Activated CD4-positive, alpha-beta T cell treated with anti-CD3 and anti-CD28 coated beads, Interleukin-2, Interleukin-6, amounts not matched to agents 100 ng/mL and 50 ng/mL, durations not matched to agents 16 hours and 8 hours (primary cell): ENCODE measurements around the gene BCL10.
"Not testable (repeated sequence)": the region's sequence is repeated elsewhere in the genome, so short reads cannot be mapped to it uniquely, and the experiment has no call there.

ENCODE experiments used
- DNase-seq: peaks from one replicate; pipeline ENCODE4 v3.0.0-alpha.2; 2020

Gene BCL10

GRCh38 chr1:85264150-85264549 lies 12.3 kb downstream of the BCL10 start:
- no peak for DNase-seq

GRCh38 chr1:85262985-85263384 lies 13.4 kb downstream of the BCL10 start:
- no peak for DNase-seq

DNA sequence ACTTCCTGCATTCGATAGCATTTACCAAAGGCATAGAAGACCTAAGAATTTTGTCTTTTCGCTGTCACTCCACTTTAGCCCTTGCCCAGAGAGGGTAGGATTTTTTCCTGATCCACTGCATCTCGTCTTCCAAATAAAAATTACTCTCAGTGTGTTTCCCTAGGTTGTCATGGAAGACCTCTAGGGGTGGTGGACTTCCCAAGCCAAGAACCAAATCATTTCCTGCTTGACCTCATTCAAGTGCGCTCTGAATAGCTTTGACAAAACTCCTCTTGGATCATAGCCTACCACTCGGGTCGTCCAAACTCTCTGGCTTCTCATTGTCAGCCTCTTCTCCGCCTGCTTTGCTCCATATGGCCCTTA lies 16.5 kb downstream of the BCL10 start:
- DNase-seq, result no peak

DNA sequence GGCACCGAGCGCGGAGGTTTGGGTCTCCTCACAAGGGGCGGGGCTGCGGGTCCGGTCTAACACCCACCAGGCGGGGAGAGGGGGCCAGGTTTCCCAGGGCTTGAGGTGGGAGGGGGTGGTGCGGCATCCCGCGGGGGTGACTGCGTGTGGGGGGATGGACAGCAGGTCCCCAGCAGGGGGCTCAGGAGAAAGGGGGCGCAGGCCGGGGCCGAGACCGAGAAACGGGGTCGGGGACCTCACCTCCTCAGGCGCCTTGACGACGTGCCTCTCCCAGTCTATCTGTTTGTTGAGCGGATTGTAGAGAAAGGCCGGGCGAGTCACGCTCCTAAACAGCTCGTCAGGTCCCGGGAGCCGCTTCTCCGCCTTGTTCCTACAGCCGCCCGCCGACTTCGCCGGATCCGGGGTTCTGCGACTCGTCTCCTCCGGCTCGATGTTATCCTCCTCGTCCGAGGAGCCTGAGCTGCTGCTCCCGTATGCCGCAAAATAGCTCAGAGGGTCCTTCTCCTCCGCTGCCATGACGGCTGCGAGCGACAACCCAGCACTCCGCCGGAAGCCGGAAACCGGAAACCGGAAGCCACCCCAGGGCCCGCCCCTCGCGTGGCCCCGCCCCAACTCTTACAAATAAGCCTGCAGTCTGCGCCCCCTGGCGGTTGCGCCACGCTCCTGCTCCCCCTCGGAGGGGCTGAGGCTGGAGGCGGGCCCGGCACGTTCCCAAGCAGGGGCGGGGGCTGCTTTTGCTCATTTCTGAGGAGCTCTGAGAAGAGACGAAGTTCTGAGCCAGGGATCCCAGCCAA lies 17.1 kb downstream of the BCL10 start, which contains the start of gene C1orf52:
Gene C1orf52 (minus strand): TSS at position 545 of the 794 bp plus-strand sequence. CDS start 29 bp downstream, at position 516.
- peak; percentile 97 for DNase-seq

- no peak for DNase-seq
These were observed 17.8 kb downstream of the BCL10 start for GRCh38 chr1:85258536-85259117.

DNA sequence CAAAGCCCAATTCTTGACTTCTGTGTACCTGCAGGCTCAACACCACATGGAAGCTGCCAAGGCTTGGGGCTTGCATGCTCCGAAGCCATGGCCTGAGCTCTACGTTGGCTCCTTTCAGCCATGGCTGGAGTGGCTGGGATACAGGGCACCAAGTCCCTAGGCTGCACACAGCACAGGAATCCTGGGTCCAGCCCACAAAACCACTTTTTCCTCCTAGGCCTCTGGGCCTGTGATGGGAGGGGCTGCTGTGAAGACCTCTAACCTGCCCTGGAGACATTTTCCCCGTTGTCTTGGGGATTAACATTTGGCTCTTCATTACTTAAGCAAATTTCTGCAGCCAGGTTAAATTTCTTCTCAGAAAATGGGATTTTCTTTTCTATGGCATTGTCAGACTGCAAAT lies 27.4 kb downstream of the BCL10 start:
- not testable (repeated sequence) for DNase-seq

GRCh38 chr1:85245891-85246290 lies 30.5 kb downstream of the BCL10 start:
- DNase-seq, result no peak

DNA sequence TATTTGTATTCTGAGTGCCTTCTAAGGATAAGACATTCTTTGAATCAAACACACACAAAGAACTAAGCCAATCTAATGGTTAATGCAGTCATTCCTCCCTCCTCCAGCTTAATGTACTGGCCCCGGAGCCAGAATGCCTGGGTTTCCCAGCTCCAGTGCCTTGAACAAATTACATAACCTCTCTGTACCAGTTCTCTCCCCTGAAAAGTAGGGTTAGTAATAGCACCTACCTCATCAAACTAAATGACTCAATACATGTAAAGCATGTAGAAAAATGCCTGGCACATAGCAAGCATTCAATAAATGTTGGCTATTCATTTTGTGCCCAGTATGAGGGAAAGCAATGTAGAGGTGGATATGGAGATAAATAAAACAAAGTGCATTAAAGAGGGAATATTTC lies 31.0 kb downstream of the BCL10 start:
- no peak for DNase-seq

- DNase-seq, result no peak
These were observed 32.0 kb downstream of the BCL10 start for GRCh38 chr1:85244271-85245061.

DNA sequence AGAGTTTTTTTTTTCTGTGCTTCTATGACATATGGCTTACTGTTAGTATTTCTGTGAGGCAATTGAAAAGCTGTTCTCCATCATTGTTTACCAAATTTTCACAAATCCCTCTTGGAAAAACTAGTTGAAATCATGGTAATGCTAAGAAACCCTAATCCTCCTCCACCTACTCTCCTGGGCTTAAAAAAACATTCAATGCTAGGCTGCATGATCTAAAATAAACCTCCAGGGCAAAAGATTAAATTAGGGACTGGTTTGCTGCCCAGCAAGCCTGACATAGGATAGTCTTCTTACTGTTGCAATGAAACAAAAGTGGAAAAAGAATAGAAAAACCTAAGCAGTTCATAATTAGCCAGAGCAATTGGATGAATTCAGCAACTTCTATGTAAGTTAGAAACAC lies 33.1 kb downstream of the BCL10 start:
- no peak for DNase-seq

- no peak for DNase-seq
These were observed 35.8 kb downstream of the BCL10 start for GRCh38 chr1:85240643-85241042.

- peak; percentile 30 for DNase-seq
These were observed 36.2 kb downstream of the BCL10 start for GRCh38 chr1:85240174-85240601.

DNA sequence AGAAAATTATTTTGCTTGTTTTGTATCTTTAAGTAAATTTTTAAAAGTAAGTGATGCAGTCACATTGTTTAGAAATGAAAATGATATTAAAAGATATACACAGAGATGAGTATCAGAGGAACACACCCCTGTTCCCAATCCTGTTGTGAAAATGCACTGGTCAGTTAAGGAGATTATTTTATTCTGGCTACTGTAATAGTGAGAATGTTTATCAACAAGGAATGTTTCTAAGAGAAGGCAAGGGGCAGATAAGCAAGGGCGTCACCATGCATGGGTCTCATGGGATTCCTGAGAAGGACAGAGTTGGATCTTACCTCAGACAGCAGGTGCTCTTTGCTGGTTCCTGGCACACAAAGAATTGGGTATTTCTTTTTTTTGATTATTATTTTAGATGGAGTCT lies 38.8 kb downstream of the BCL10 start:
- DNase-seq, result no peak

GRCh38 chr1:85230305-85230977 lies 46.0 kb downstream of the BCL10 start:
- DNase-seq, result no peak

DNA sequence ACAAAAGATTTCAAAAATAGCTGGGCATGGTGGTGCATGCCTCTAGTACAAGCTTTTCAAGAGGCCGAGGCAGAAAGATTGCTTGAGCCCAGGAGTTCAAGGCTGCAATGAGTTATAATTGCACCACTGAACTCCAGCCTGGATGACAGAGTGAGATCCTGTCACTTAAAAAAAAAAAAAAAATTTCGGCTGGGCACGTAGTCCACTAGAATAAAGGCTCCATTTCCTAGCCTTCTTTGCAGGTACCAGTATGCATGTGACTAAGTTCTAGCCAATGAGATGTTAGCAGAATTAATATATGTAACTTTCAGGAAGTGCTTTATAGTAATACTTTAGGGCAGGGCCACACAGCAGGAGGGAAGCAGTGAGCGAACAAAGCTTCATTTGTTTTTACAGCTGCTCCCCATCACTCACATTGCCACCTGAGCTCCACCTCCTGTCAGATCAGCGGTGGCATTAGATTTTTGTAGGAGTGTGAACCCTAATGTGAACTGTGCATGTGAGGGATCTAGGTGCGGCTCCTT lies 46.8 kb downstream of the BCL10 start:
- no peak for DNase-seq

GRCh38 chr1:85228972-85229371 lies 47.5 kb downstream of the BCL10 start:
- DNase-seq, result no peak

DNA sequence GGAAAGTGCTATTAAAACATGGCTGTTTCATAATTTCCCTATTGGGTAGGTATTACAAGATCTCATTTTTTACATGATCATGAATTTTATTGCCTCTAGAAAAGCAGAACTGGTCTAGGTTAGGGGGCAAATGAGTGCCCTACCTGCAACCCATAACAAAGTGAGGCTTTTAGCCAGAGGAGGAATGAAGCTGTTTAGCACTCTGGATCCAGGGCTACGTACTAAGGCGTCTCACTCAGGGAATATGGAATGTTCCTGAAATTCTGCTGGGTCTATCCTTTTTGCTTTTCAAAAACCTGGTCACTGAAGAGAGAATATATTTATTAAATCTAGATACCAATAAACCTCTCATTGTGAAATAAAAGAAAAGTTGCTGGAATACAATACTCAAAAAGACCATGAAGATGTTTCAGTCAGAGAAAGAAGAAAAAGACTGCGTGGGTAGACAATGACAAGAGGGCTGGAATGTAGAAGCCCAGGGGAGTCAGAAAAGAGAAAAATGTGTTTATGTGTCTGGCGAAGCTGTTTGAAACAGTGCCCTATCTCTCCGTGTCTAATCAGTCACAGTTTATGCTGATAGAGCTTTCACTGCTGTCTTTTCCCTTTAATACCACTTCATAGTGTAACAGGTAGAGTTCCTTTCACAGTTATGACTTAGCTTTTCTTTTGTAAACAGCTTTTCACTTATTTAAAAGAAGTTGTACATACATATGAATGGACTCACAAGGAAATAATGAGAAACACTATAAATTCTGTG lies 50.6 kb downstream of the BCL10 start:
- DNase-seq, result no peak

- no peak for DNase-seq
These were observed 51.5 kb downstream of the BCL10 start for GRCh38 chr1:85224734-85225623.

DNA sequence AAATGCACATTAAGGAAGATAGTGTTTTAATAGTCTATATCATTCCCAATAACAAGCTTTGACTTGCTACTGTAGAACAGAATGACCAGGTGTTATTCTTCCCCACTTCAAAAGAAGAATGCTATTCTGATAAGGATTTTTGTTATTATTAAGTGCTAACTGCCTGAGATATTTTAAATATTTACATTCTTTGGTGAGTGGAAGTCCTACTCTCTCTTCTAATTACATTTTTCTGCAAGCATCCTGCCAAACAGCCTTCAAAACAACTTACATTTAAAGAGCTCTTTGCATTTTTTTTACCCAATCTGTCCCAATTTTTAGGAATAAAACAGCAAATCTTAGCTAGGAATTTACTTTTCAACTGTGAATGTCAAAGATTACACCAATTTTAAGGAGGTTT lies 52.1 kb downstream of the BCL10 start:
- DNase-seq, result no peak

GRCh38 chr1:85223334-85223733 lies 53.1 kb downstream of the BCL10 start:
- no peak for DNase-seq

GRCh38 chr1:85220756-85221201 lies 55.7 kb downstream of the BCL10 start:
- no peak for DNase-seq
